EL (cell line): ENCODE results near the gene LRRC66.

Source experiments
- DNase-seq: peaks from one replicate; pipeline ENCODE4 v3.0.0-alpha.2; 2016

LRRC66 gene

GRCh38 chr4:52019936-52020657 lies at the start of gene LRRC66:
Gene LRRC66 (minus strand): TSS chr4:52020363. CDS start chr4:52017613, 2,750 bp downstream.
- DNase-seq, result no peak

- no peak for DNase-seq
Observed at GRCh38 chr4:52069571-52069970, 49.4 kb upstream of the LRRC66 start.

- DNase-seq, result no peak
Observed at GRCh38 chr4:52059372-52059771, 39.2 kb upstream of the LRRC66 start.

- no peak for DNase-seq
Observed at GRCh38 chr4:52058275-52058674, 38.1 kb upstream of the LRRC66 start.

GRCh38 chr4:52057196-52057595 lies 37.0 kb upstream of the LRRC66 start:
- no peak for DNase-seq

- no peak for DNase-seq
Observed at GRCh38 chr4:52054254-52054653, 34.1 kb upstream of the LRRC66 start.

GRCh38 chr4:52052475-52052780 lies 32.3 kb upstream of the LRRC66 start:
- DNase-seq, result no peak

GRCh38 chr4:52051615-52052474 lies 31.7 kb upstream of the LRRC66 start:
- peak; percentile 83 for DNase-seq

GRCh38 chr4:52051213-52051614 lies 31.1 kb upstream of the LRRC66 start, which contains the start of gene SPATA18:
Gene SPATA18 (plus strand): TSS chr4:52051304. CDS start chr4:52051705, 401 bp downstream.
- peak; percentile 21 for DNase-seq

GRCh38 chr4:52049266-52049665 lies 29.1 kb upstream of the LRRC66 start:
- DNase-seq, result no peak

- DNase-seq, result no peak
Observed at GRCh38 chr4:52045028-52045427, 24.9 kb upstream of the LRRC66 start.

GRCh38 chr4:52038103-52038912 lies 18.1 kb upstream of the LRRC66 start, which contains the start of gene SGCB:
Gene SGCB (minus strand): TSS chr4:52038299. CDS start chr4:52038259, 40 bp downstream.
- peak; percentile 59 for DNase-seq

GRCh38 chr4:52037689-52038102 lies 17.5 kb upstream of the LRRC66 start:
- DNase-seq, result peak; percentile 35

GRCh38 chr4:52036886-52037530 lies 16.8 kb upstream of the LRRC66 start:
- no peak for DNase-seq

- DNase-seq, result no peak
Observed at GRCh38 chr4:52035190-52035589, 15.0 kb upstream of the LRRC66 start.

- DNase-seq, result no peak
Observed at GRCh38 chr4:52032005-52032404, 11.8 kb upstream of the LRRC66 start.

- DNase-seq, result peak; percentile 85
Observed at GRCh38 chr4:52028970-52029369, 8.8 kb upstream of the LRRC66 start.

GRCh38 chr4:52017814-52018213 lies 2.3 kb downstream of the LRRC66 start:
- no peak for DNase-seq

- DNase-seq, result no peak
Observed at GRCh38 chr4:52016981-52017380, 3.2 kb downstream of the LRRC66 start.

- DNase-seq, result no peak
Observed at GRCh38 chr4:52015366-52015765, 4.8 kb downstream of the LRRC66 start.

GRCh38 chr4:52014903-52015302 lies 5.3 kb downstream of the LRRC66 start:
- DNase-seq, result no peak

- DNase-seq, result no peak
Observed at GRCh38 chr4:52012651-52013050, 7.5 kb downstream of the LRRC66 start.

GRCh38 chr4:52010986-52011385 lies 9.2 kb downstream of the LRRC66 start:
- no peak for DNase-seq
